ENCODE results near the gene ODC1. TPM values are rescaled to one million over a fixed set of nuclear protein-coding genes. Genes with fewer than 3 reads are reported as not detected.

Gene ODC1
- total and polyA plus RNA-seq, 8 donors = 55.0 to 243 (median 214) TPM

DNA sequence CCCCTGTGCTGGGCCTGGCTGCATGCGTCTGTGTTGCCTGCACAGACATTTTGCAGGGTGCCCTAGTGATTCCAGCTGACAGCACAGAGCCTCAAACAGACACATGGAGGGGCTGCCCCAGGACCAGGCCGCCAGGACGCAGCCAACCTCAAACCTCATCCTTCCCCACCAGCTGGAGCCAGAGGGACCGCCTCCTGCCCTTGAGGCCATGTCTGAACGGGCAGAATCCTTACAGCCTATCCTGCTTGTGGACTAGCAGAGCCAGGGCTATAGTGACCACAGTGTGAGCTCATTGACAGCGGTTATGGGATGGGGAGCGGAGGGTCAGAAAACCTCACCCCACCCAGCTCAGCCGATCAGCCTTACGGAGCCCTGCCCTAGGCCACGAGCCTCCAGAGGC lies 22.4 kb downstream of the ODC1 start:
- H3K36me3 ChIP-seq = peaks cover 0 to 78% of the 10 kb centered on the region in 2 donors
- DNase-seq = peak in 1 of 4 donors; percentile 61
- no peaks in the 10 kb centered on the region for H3K27me3 ChIP-seq
- intact Hi-C loops (cut with DNase I) = no loop called here
- H3K27ac ChIP-seq = no peak overlapping the region
- no peaks in the 10 kb centered on the region for H3K4me1 ChIP-seq
- TF ChIP-seq, protein P1, sequence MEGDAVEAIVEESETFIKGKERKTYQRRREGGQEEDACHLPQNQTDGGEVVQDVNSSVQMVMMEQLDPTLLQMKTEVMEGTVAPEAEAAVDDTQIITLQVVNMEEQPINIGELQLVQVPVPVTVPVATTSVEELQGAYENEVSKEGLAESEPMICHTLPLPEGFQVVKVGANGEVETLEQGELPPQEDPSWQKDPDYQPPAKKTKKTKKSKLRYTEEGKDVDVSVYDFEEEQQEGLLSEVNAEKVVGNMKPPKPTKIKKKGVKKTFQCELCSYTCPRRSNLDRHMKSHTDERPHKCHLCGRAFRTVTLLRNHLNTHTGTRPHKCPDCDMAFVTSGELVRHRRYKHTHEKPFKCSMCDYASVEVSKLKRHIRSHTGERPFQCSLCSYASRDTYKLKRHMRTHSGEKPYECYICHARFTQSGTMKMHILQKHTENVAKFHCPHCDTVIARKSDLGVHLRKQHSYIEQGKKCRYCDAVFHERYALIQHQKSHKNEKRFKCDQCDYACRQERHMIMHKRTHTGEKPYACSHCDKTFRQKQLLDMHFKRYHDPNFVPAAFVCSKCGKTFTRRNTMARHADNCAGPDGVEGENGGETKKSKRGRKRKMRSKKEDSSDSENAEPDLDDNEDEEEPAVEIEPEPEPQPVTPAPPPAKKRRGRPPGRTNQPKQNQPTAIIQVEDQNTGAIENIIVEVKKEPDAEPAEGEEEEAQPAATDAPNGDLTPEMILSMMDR (IDR thresholded peaks at IDR 0.05) = no peak
- no peak overlapping the region for H3K4me3 ChIP-seq
- no peak for ATAC-seq
- H3K9me3 ChIP-seq = no peaks in the 10 kb centered on the region

DNA sequence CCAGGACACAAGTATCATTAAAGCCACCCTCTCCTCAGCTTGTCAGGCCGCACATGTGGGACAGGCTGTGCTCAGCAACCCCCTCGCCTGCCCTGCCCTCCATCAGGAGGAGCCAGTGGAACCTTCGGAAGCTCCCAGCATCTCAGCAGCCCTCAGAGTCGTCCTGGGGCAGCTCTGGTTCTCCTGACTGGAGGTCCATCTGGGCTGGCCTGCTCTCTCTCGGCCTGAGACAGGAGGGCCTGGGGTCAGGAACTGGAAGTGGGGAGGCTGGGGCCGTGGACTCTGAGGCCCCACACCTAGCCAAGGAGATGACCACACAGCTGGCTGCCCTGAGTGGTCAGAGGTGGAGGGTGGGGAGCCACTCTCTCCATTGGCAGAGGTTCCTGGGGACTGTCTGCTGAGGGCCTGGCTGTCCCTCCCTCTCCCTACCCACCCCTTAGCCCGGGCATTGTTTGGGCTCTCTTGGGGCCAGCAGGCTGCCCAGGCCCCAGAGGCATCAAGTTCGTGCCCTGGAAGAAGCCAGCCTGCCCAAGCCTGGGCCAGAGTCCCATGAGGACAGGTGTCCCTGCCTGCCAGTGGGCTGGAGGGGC lies 23.1 kb downstream of the ODC1 start:
- intact Hi-C loops (cut with DNase I) = no loop called here

DNA sequence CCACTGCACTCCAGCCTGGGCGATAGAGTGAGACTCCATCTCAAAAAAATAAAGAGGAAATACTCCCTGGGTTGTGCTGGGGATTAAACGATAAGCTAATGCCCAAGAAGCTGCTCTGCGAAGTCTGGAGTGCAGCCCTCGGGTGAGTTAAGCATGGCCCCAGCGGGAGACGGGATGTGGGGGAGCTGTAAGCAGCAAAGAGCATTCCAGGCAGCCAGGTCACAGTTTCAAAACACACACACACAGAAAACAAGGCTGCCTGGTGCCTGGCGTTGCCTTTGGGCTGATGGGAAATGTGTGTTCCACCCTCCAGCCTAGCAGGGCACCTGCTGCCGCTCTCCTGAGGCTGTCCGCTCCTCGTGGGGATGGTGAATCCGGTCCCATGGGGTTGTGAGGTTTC lies 24.1 kb downstream of the ODC1 start:
- intact Hi-C loops (cut with DNase I) = no loop called here
- TF ChIP-seq, protein P1 (IDR thresholded peaks at IDR 0.05) = no peak

More for the DNA sequence above, 23.1 kb downstream of the ODC1 start:
- Histone ChIP-seq H3K27me3 (no peaks in the 10 kb centered on the region), H3K36me3 (peaks cover 0 to 85% of the 10 kb centered on the region in 2 donors), H3K4me1 (no peaks in the 10 kb centered on the region), H3K27ac (no peak overlapping the region), H3K4me3 (no peak overlapping the region), H3K9me3 (no peaks in the 10 kb centered on the region)
- DNase-seq (peak in 1 of 4 donors; percentile 39), ATAC-seq (no peak)
- TF ChIP-seq, protein P1 (IDR thresholded peaks at IDR 0.05) = no peak

DNA sequence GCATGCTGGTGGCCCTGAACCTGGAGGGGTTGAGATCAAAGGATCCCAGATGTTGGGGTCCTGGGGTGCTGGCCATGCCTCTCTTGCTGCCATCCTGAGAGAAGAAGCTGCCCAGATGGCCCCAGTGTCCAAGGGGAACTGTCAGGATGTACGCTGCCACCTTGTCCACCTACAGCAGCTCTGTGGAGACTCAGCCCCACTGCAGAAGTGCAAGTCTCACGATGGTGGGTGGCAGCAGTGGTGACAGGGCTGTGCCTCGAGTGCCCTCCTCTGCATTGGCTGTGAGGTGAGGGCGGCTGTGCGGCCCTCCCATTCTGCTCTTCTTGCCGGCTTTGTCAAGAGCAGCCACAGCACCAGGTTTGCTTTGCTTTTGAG lies 24.7 kb downstream of the ODC1 start:
- H3K36me3 ChIP-seq = peaks cover 0 to 91% of the 10 kb centered on the region in 2 donors
- H3K9me3 ChIP-seq = no peaks in the 10 kb centered on the region
- H3K27me3 ChIP-seq = no peaks in the 10 kb centered on the region
- H3K27ac ChIP-seq = no peak overlapping the region
- no peaks in the 10 kb centered on the region for H3K4me1 ChIP-seq
- TF ChIP-seq, protein P1 (IDR thresholded peaks at IDR 0.05) = no peak
- DNase-seq (peak in 1 of 4 donors; percentile 39), ATAC-seq (no peak)
- no peak overlapping the region for H3K4me3 ChIP-seq
- intact Hi-C loops (cut with DNase I) = no loop called here

More for the DNA sequence above, 24.1 kb downstream of the ODC1 start:
- Histone ChIP-seq H3K27ac (no peak overlapping the region), H3K4me3 (no peak overlapping the region), H3K9me3 (no peaks in the 10 kb centered on the region), H3K27me3 (no peaks in the 10 kb centered on the region), H3K4me1 (no peaks in the 10 kb centered on the region), H3K36me3 (peaks cover 0 to 93% of the 10 kb centered on the region in 2 donors)
- DNase-seq (peak in 1 of 4 donors; percentile 37), ATAC-seq (no peak)

DNA sequence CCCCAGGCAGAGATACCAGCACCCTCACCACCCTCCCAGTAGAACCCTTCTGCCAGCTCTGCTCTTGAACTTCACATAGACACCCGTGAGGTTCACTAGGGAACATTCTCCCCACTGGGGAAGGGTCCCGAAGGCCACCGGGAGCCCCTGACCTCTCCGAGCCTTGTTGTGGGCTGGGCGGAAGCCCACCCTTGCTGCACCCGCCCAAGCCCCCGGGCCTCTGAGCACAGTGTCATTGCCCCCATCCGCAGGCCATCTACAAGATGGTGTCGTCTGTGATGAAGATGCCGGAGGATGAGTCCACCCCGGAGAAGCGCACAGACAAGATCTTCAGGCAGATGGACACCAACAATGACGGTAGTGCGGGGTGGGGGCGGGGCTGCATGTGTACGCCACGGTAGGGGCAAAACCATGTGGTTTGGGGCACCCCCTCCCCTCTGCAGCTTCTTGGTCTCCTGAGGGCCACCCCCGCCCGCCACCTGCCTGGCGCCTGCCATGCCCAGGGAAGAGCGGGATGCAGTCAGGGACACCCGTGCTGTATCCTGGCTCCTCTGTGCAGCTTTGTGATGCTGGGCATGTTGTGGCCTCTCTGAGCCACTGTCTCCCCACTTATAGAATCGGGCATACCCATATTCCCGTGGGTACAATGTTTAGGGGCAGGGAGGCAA lies 25.3 kb downstream of the ODC1 start:
- Histone ChIP-seq H3K36me3 (peaks cover 0 to 86% of the 10 kb centered on the region in 2 donors), H3K27ac (no peak overlapping the region), H3K27me3 (no peaks in the 10 kb centered on the region), H3K4me1 (peaks cover 0 to under 1% of the 10 kb centered on the region in 2 donors), H3K9me3 (no peaks in the 10 kb centered on the region), H3K4me3 (no peak overlapping the region)
- intact Hi-C loops (cut with DNase I) = no loop called here
- TF ChIP-seq, protein P1 (IDR thresholded peaks at IDR 0.05) = no peak
- DNase-seq (peak in 1 of 4 donors; percentile 73), ATAC-seq (no peak)
